GM06990 (cell line): ENCODE results near the gene RAX2.

ENCODE experiments used
- DNase-seq: peaks from one replicate; pipeline ENCODE4 v3.0.0-alpha.2; 2011; ENCODE audit not compliant: insufficient read length; ENCODE audit errors: extremely low read depth
- H3K27me3 ChIP-seq: replicated peaks from 2 replicates; pipeline ENCODE4 v1.6.0; 2011; ENCODE audit warnings: low read length; ENCODE audit not compliant: control insufficient read depth, insufficient read depth
- H3K36me3 ChIP-seq: 2 replicates; pipeline ENCODE4 v1.5.1; 2011; ENCODE audit warnings: low read length; ENCODE audit not compliant: control insufficient read depth, insufficient read depth
- H3K4me3 ChIP-seq: replicated peaks from 2 replicates; pipeline ENCODE4 v1.5.1; 2011; ENCODE audit warnings: low read depth, mild to moderate bottlenecking, control low read depth, low read length
- CTCF ChIP-seq: IDR thresholded peaks from 2 replicates; pipeline ENCODE4 v1.5.1; 2011; ENCODE audit warnings: low read length, control low read depth, mild to moderate bottlenecking, inconsistent platforms; ENCODE audit not compliant: insufficient read depth, poor library complexity, severe bottlenecking

RAX2 gene

GRCh38 chr19:3796358-3796757 lies 24.3 kb upstream of the RAX2 start:
- DNase-seq, result no peak
- H3K27me3 ChIP-seq, result no peaks in the 10 kb centered on the region
- H3K36me3 ChIP-seq, result no peaks in the 10 kb centered on the region
- TF ChIP-seq CTCF, result no peak
- no peak overlapping the region for H3K4me3 ChIP-seq

GRCh38 chr19:3793799-3794198 lies 21.8 kb upstream of the RAX2 start:
- no peak for DNase-seq
- Histone ChIP-seq H3K27me3 (no peaks in the 10 kb centered on the region), H3K4me3 (no peak overlapping the region), H3K36me3 (no peaks in the 10 kb centered on the region)
- no peak for TF ChIP-seq CTCF

GRCh38 chr19:3792114-3792513 lies 20.1 kb upstream of the RAX2 start:
- Histone ChIP-seq H3K4me3 (no peak overlapping the region), H3K27me3 (no peaks in the 10 kb centered on the region), H3K36me3 (no peaks in the 10 kb centered on the region)
- TF ChIP-seq CTCF, result no peak
- DNase-seq, result no peak

- no peak for DNase-seq
- Histone ChIP-seq H3K4me3 (no peak overlapping the region), H3K36me3 (no peaks in the 10 kb centered on the region), H3K27me3 (no peaks in the 10 kb centered on the region)
- TF ChIP-seq CTCF, result no peak
Measured at GRCh38 chr19:3790941-3791340, 18.9 kb upstream of the RAX2 start.

GRCh38 chr19:3790209-3790734 lies 18.2 kb upstream of the RAX2 start:
- no peaks in the 10 kb centered on the region for H3K27me3 ChIP-seq
- TF ChIP-seq CTCF, result no peak
- H3K4me3 ChIP-seq, result no peak overlapping the region
- H3K36me3 ChIP-seq, result no peaks in the 10 kb centered on the region
- no peak for DNase-seq
